Endodermal cell (in vitro differentiated cells): ENCODE data around the gene ATP1B1. TPM values are rescaled to one million over a fixed set of nuclear protein-coding genes. Genes with fewer than 3 reads are reported as not detected.

Experiments
- DNase-seq: peaks from one replicate; pipeline ENCODE4 v3.0.0-alpha.2; 2017
- H3K27ac ChIP-seq: 2 replicates; pipeline ENCODE4 v1.5.1; 2013; ENCODE audit warnings: mild to moderate bottlenecking, low read depth, low read length, moderate library complexity
- H3K27me3 ChIP-seq: 2 replicates; pipeline ENCODE4 v1.6.1; 2013; ENCODE audit warnings: mild to moderate bottlenecking, low read length, moderate library complexity; ENCODE audit not compliant: insufficient read depth, control insufficient read depth, poor library complexity, severe bottlenecking
- H3K36me3 ChIP-seq: 2 replicates; pipeline ENCODE4 v1.7.0; 2013; ENCODE audit warnings: mild to moderate bottlenecking, low read length, moderate library complexity; ENCODE audit not compliant: control insufficient read depth, insufficient read depth
- H3K4me1 ChIP-seq: one replicate; pipeline ENCODE4 v1.7.0; 2013; ENCODE audit warnings: low read length; ENCODE audit not compliant: control insufficient read depth, insufficient read depth
- H3K4me3 ChIP-seq: 2 replicates; pipeline ENCODE4 v1.5.1; 2013; ENCODE audit warnings: mild to moderate bottlenecking, low read length, moderate library complexity
- H3K9ac ChIP-seq: 2 replicates; pipeline ENCODE4 v1.6.1; 2013; ENCODE audit warnings: mild to moderate bottlenecking, low read length, moderate library complexity; ENCODE audit not compliant: poor library complexity, severe bottlenecking; ENCODE audit errors: extremely low read depth
- H3K9me3 ChIP-seq: 2 replicates; pipeline ENCODE4 v1.6.1; 2013; ENCODE audit warnings: mild to moderate bottlenecking, low read length, moderate library complexity; ENCODE audit not compliant: control insufficient read depth
- H3K27ac Mint-ChIP-seq: 2 replicates; pipeline ENCODE4 v1.8.0; 2020; ENCODE audit warnings: mixed read lengths
- H3K27me3 Mint-ChIP-seq: 2 replicates; pipeline ENCODE4 v1.8.0; 2021; ENCODE audit warnings: mild to moderate bottlenecking, mixed read lengths; ENCODE audit not compliant: insufficient read depth
- H3K36me3 Mint-ChIP-seq: 2 replicates; pipeline ENCODE4 v1.8.0; 2020; ENCODE audit warnings: low read depth, mixed read lengths
- H3K4me1 Mint-ChIP-seq: 2 replicates; pipeline ENCODE4 v1.8.0; 2020; ENCODE audit warnings: mixed read lengths
- H3K4me3 Mint-ChIP-seq: 2 replicates; pipeline ENCODE4 v1.8.0; 2020; ENCODE audit warnings: mild to moderate bottlenecking, moderate library complexity, mixed read lengths
- H3K9me3 Mint-ChIP-seq: 2 replicates; pipeline ENCODE4 v1.8.0; 2020; ENCODE audit warnings: mild to moderate bottlenecking, mixed read lengths
- WGBS, 2 experiments: methylation state at CpG; one replicate each; pipeline versions ENCODE4 v1.1.5 to v1.1.7; 2013; ENCODE audit warnings: missing lambda C conversion rate in 2 of 2, mixed read lengths in 1 of 2; ENCODE audit not compliant: insufficient coverage in 1 of 2, insufficient read length in 1 of 2; 5-methylcytosine and 5-hydroxymethylcytosine counted together
- total RNA-seq, 2 donors: library from RNA; stranded (reverse); fragmentation: NEBNext Ultra II Directional in 1 of 2; extraction: Animal tissue kit (Norgen Biotek cat#: 25700) in 1 of 2; gene quantifications; 2 replicates in 1 of 2; 3 replicates in 1 of 2; pipeline ENCODE4 v1.2.1, GENCODE V29; 2021
- TF ChIP-seq, protein P1 (sequence below): fragments of 200-600 bp; sonication (generic); conservative IDR thresholded peaks from 2 replicates; pipeline ENCODE4 v1.5.0; 2021; ENCODE audit warnings: antibody characterized with exemption, mild to moderate bottlenecking

ATP1B1 gene
- total RNA-seq, 2 donors from 2014 or later, result 49.9 to 56.3 TPM

DNA sequence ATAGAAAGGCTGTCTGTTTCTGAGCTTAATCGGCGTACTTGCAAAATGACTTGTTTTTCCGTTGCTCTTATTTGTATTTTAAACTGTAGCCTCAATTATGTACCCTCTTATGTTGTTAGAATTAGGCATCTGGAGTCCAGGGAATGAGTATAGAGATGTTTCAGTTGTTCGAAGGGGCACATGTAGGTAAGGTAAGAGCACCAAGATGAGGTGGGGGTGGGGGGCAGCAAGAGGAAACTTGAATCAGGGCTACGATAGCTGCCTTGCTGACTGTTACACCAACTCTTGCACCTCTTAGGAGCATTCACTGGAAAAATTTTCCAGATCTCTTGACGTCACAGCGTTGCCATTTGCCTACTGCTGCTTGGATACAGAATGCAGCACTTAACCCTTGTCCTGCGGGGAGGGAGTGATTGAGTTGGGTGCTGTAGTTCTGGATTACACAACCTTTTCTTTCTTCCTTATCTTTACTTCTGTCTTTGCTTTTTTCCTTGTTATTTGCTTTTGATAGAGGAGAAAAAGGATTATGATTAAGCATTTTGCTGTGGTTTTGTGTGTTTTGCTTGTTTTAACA, 3.2 kb downstream of the ATP1B1 start:
- H3K4me3 ChIP-seq, result peak overlapping the region; percentile 99
- Mint-ChIP-seq H3K27me3 (no peaks in the 10 kb centered on the region), H3K9me3 (no peaks in the 10 kb centered on the region), H3K36me3 (peaks cover 32% of the 10 kb centered on the region), H3K4me1 (peaks cover 54% of the 10 kb centered on the region), H3K4me3 (peak overlapping the region; percentile 76), H3K27ac (peak overlapping the region; percentile 90)
- H3K9ac ChIP-seq, result peak overlapping the region; percentile 35
- no peaks in the 10 kb centered on the region for H3K9me3 ChIP-seq
- peaks cover 11% of the 10 kb centered on the region for H3K4me1 ChIP-seq
- peaks cover 35% of the 10 kb centered on the region for H3K36me3 ChIP-seq
- peak overlapping the region; percentile 31 for H3K27ac ChIP-seq
- peaks cover 7% of the 10 kb centered on the region for H3K27me3 ChIP-seq
- DNase-seq, result peak; percentile 69
- TF ChIP-seq, protein P1, sequence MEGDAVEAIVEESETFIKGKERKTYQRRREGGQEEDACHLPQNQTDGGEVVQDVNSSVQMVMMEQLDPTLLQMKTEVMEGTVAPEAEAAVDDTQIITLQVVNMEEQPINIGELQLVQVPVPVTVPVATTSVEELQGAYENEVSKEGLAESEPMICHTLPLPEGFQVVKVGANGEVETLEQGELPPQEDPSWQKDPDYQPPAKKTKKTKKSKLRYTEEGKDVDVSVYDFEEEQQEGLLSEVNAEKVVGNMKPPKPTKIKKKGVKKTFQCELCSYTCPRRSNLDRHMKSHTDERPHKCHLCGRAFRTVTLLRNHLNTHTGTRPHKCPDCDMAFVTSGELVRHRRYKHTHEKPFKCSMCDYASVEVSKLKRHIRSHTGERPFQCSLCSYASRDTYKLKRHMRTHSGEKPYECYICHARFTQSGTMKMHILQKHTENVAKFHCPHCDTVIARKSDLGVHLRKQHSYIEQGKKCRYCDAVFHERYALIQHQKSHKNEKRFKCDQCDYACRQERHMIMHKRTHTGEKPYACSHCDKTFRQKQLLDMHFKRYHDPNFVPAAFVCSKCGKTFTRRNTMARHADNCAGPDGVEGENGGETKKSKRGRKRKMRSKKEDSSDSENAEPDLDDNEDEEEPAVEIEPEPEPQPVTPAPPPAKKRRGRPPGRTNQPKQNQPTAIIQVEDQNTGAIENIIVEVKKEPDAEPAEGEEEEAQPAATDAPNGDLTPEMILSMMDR, result no peak
- 29 to 50% methylated on average over 3 to 8 of the region's 8 CpGs for WGBS, 2 experiments

DNA sequence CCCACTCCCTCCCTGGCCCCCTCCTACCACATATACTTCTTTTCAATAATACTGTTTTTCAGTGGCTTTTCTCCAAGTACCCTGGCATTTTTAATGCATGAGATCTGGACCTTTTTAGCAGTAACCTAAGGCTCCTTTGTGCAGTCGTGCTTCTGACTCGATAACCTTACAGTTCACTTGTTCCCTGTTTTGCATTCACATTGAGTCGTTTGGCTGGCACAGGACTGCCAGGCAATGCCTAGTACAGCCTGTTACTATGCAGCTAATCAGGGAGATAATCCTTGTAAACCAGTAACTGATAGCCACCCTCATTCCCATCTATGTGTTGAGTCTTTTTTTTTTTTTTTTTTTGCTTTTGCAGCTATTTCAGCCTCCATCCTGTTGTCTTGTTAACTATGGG, 3.7 kb downstream of the ATP1B1 start:
- H3K4me1 Mint-ChIP-seq, result peaks cover 48% of the 10 kb centered on the region

GRCh38 chr1:169110689-169111447, 4.4 kb downstream of the ATP1B1 start:
- Mint-ChIP-seq H3K27me3 (no peaks in the 10 kb centered on the region), H3K36me3 (peaks cover 39% of the 10 kb centered on the region), H3K9me3 (no peaks in the 10 kb centered on the region), H3K4me1 (peaks cover 50% of the 10 kb centered on the region), H3K27ac (peak overlapping the region; percentile 90), H3K4me3 (peak overlapping the region; percentile 76)
- WGBS, 2 experiments, result 85 to 93% methylated on average over 6 to 7 of the region's 7 CpGs
- H3K4me1 ChIP-seq, result peaks cover 11% of the 10 kb centered on the region
- TF ChIP-seq, protein P1, result no peak
- DNase-seq, result no peak
- H3K27ac ChIP-seq, result no peak overlapping the region
- H3K9ac ChIP-seq, result no peak overlapping the region
- peak overlapping the region; percentile 99 for H3K4me3 ChIP-seq
- H3K36me3 ChIP-seq, result peaks cover 43% of the 10 kb centered on the region
- H3K9me3 ChIP-seq, result no peaks in the 10 kb centered on the region
- H3K27me3 ChIP-seq, result no peaks in the 10 kb centered on the region

More for the DNA sequence above, 3.7 kb downstream of the ATP1B1 start:
- Mint-ChIP-seq H3K27ac (peak overlapping the region; percentile 90), H3K27me3 (no peaks in the 10 kb centered on the region), H3K9me3 (no peaks in the 10 kb centered on the region), H3K4me3 (peak overlapping the region; percentile 76), H3K36me3 (peaks cover 37% of the 10 kb centered on the region)
- H3K27ac ChIP-seq, result no peak overlapping the region
- peak overlapping the region; percentile 99 for H3K4me3 ChIP-seq
- H3K9me3 ChIP-seq, result no peaks in the 10 kb centered on the region
- WGBS, 2 experiments, result 51 to 60% methylated on average over 3 of the region's 3 CpGs
- no peak overlapping the region for H3K9ac ChIP-seq
- peaks cover 39% of the 10 kb centered on the region for H3K36me3 ChIP-seq
- peaks cover 1% of the 10 kb centered on the region for H3K27me3 ChIP-seq
- no peak for DNase-seq
- H3K4me1 ChIP-seq, result peaks cover 11% of the 10 kb centered on the region
- TF ChIP-seq, protein P1, result no peak
